LNCaP clone FGC (cell line): ENCODE results near the gene GJC2.

ENCODE experiments used
- DNase-seq: peaks from one replicate; pipeline ENCODE4 v3.0.0-alpha.2; 2011; ENCODE audit warnings: low read depth
- H3K4me3 ChIP-seq: 2 replicates; pipeline ENCODE4 v1.5.1; 2011; ENCODE audit warnings: mild to moderate bottlenecking, low read depth, low read length, control low read depth
- TF ChIP-seq, protein P1 (sequence below): IDR thresholded peaks from 2 replicates; pipeline ENCODE4 v1.5.1; 2012; ENCODE audit warnings: mild to moderate bottlenecking; ENCODE audit not compliant: control insufficient read depth, insufficient read depth; ENCODE audit errors: extremely low read depth

GJC2 gene

DNA sequence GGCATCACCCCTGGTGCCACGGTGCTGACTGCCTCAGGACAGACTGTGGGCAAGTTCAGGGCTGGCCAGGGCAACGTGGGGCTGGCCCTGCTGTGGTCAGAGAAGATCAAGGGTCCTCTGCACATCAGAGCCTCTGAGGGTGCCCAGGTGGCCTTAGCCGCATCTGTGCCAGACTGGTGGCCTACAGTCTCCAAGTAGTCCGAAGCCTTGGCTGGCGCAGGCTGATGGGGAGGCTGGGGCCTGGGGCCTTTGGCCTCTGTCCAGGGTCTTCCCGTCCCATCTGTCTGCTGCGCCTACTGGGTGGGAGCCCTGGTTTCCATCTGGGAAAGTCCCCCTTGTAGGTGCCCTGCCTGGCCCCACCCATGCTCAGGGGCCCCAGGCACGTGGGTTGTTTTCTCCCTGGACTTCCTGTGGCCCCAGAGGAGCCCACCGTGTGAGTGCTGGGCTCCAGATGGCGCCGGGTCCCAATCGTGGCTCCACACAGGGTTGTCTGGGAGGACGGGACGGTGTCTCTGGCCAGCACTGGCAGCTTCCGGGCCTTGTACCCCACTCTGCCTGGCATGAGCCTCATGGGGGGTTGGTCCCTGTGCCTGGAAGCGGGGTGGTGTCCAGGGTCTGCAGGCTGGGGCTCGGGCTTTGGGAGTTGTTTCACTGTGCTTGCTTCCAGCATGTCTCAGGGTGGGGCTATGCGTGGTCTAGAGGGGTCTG lies 25.7 kb downstream of the GJC2 start:
- DNase-seq, result no peak
- TF ChIP-seq, protein P1, sequence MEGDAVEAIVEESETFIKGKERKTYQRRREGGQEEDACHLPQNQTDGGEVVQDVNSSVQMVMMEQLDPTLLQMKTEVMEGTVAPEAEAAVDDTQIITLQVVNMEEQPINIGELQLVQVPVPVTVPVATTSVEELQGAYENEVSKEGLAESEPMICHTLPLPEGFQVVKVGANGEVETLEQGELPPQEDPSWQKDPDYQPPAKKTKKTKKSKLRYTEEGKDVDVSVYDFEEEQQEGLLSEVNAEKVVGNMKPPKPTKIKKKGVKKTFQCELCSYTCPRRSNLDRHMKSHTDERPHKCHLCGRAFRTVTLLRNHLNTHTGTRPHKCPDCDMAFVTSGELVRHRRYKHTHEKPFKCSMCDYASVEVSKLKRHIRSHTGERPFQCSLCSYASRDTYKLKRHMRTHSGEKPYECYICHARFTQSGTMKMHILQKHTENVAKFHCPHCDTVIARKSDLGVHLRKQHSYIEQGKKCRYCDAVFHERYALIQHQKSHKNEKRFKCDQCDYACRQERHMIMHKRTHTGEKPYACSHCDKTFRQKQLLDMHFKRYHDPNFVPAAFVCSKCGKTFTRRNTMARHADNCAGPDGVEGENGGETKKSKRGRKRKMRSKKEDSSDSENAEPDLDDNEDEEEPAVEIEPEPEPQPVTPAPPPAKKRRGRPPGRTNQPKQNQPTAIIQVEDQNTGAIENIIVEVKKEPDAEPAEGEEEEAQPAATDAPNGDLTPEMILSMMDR, result no peak
- H3K4me3 ChIP-seq, result peak overlapping the region; percentile 68

DNA sequence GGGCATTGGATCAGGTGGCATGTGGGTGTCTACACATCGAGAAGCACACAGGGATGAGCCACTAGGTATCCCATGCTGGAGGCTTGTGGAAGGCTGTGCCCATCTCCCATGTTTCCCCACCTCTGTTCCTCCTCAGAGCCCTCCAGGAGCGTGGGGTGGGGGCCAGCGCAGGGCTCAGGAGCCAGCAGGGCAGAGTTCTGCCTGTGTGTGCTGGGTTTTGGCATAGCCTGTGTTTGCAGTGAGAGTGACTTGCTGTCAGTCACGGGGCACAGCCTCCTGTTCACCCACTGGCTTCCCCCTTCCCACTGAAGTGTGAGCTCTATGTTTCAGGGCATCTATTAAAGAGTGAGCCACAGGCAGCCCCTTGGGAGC lies 26.3 kb downstream of the GJC2 start:
- H3K4me3 ChIP-seq, result no peak overlapping the region
- TF ChIP-seq, protein P1, result no peak
- no peak for DNase-seq

DNA sequence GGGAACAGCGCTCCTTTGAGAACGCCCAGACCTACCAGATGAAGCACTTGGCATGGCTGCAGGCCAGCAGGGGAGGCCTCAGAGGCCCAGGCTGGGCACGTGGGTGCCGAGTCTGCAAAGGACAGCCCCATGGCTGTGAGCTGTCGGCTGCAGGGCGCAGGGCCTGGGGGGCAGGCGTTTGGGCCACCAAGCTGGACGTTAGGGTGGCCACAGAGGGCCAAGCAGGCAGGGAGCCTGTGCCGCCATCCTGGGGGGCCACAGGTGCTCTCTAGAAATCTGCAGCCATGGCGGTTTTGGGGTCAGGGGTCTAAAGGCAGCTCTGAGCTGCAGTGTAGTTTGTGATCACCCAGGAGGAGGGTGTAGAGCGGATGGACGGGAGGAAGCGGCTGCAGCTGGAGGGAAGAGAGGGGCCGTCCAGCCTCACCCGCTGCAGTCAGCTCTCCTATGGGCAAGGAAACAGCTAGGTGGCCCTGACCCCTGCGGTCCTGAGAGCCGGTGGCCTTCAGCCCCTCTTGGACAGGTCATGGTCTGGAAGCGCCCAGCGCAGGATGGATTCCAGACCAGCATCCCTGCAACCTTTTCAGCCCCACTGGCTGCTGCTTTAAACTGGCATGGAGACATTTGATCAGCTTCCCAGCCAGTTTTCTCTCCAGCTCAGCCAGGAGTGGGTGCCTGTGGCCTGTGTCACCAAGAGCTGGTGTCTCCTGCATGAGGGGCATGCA lies 26.9 kb downstream of the GJC2 start:
- TF ChIP-seq, protein P1, result no peak
- DNase-seq, result no peak
- no peak overlapping the region for H3K4me3 ChIP-seq

DNA sequence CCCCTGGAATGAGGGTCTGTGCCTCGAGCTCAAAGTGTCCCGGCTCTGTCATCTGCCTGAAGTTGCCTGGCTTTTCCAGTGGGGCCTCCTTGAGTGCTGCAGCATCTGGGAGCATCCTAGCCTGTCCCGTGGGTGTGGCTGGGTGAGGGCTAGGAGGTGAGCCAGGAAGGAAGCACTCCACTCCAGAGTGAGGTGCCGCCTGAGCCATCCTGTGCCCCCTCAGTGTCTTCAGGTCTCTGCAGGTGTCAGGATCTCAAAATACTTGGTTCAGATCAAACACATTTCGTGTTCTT lies 27.4 kb downstream of the GJC2 start:
- TF ChIP-seq, protein P1, result no peak
- H3K4me3 ChIP-seq, result no peak overlapping the region
- DNase-seq, result no peak

DNA sequence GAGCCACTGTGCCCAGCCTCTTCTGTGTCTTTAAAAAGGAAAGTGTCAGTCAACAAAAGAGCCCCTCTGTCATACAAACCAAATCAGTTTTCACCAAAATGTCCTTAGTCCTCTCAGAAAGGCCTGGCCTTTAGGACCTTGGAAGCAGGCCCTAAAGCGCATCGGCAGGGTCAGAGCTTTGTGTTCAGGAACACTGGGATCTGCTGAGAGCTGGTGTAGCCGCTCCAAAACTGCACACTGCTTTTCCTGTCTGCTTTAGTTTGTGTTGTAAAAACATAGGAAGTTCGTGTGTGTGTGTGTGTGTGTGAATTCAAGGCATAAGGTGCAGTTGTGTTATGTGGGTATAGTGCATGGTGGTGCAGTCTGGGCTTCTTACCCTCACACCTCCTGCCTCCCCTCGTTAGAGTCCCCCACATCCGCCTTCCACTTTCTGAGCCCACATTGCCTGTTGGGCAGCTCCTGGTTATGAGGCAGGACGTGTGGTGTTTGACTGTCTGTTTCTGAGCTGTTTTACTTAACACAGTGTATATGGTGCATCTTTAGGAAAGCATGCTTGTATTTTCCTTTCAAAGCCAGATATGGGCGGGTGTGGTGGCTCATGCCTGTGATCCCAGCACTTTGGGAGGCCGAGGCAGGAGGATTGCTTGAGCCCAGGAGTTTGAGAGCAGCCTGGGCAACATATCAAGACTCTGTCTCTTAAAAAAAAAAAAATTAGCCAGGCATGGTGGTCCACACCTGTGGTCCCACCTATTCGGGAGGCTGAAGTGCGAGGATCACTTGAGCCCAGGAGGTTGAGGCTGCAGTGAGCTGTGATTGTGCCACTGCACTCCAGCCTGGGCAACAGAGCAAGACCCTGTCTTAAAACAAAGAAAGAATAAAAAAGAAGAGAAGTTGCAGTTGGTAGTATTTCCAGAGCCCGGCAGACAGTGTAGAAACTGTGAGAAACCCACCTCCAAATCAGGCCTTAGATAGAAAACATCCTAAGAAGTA lies 28.3 kb downstream of the GJC2 start:
- H3K4me3 ChIP-seq, result no peak overlapping the region
- no peak for DNase-seq
- TF ChIP-seq, protein P1, result no peak

DNA sequence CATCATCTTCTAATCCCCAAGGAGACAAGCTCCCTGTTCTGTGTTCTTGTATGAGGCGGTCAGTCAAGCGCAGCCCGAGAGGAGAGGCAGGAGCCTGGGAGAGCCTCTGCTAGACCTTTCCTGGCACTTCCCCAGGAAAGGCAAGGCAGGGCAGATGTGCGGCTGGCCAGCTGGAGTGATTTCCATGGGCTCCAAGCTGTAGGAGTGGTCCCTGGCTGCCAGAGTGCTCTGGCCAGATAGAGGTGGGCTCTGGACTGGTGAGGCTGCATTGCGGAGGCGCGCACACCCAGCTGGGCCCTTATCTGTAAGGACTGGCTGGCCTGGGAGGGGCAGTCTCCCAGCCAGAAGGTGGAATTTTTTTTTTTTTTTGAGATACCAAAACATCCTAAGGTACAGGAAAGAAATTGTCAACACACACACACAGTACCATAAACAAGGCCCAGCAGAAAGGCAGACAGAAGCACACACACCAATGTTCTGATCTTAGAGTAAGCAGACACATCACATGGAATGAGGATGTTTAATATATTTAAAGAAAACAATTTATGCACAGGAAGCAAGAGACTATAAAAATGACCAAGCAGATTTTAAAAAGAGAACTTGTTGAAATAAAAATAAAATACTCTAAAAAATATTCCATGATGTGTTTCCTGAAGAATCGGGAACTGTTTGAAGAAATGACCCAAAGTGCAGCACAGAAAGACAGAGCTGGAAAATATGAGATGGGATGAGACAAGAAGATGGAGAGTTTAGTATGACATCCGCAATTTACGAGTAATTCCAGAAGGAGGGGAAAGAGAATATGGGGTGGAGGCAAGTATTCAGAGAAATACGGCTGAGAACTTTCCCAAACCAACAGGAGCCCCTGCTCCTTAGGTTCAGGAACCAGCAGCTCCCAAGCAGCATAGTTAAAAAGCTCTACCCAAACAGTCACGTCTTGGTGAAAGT lies 29.3 kb downstream of the GJC2 start:
- no peak for DNase-seq
- no peak overlapping the region for H3K4me3 ChIP-seq
- TF ChIP-seq, protein P1, result no peak
